GM23338 (cell line): Measurements from ENCODE around the gene DCANP1. TPM values are rescaled to one million over a fixed set of nuclear protein-coding genes. Genes with fewer than 3 reads are reported as not detected.

ENCODE experiments used
- ZNF331 ChIP-seq: fragments of 250-450 bp; sonication (Bioruptor Pico); IDR thresholded peaks from 2 replicates; pipeline ENCODE4 v1.5.0; 2020; ENCODE audit warnings: low read depth, mild to moderate bottlenecking, moderate library complexity
- polyA plus RNA-seq: library from polyadenylated mRNA; unstranded; fragments of >200 nt; fragmentation: Nextera tagmentation; extraction: Ambion mirVana; gene quantifications from 2 replicates; pipeline ENCODE4 v1.2.1, GENCODE V29; 2016
- small RNA-seq: library from RNA; depleted of rRNA; stranded (forward); fragments of <200 nt; gene quantifications from one replicate; pipeline ENCODE3, GENCODE V24; 2014; ENCODE audit warnings: low replicate concordance
- total RNA-seq: library from RNA; depleted of rRNA; stranded (reverse); fragments of >200 nt; shearing (Covaris generic); gene quantifications from 2 replicates; pipeline ENCODE4 v1.2.3, GENCODE V29; 2014; rRNA removed
- TF ChIP-seq, protein P1 (sequence below), 2 experiments: fragments of 200-600 bp in 1 of 2; sonication (generic) in 1 of 2; conservative IDR thresholded peaks; 2 replicates each; pipeline versions ENCODE4 v1.5.1 to v1.6.1; 2016 to 2017; ENCODE audit warnings: antibody characterized with exemption in 2 of 2, low read depth in 2 of 2, mild to moderate bottlenecking in 2 of 2, moderate library complexity in 1 of 2

The DCANP1 gene
- total and polyA plus RNA-seq, 2 experiments from 2014 or later: not detected

DNA sequence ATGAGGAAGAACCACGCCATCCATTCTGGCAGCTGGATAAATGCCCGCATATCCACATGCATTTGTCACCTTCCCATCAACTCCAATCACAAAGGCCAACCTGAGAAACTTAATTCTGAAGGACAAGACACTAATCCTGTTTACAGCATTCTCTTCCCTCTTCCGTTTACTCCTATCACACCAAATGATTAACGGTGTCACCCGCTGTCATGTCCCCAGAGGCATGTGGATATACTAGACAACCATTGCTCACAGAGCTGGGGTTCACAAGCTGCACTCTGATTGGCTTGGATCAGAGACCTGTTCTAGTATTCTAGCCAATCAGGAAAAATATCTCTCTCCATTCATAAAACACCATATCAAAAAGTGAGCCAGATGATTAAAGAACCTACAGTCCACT, 51.7 kb downstream of the DCANP1 start (continued):
- TF ChIP-seq, protein P1, sequence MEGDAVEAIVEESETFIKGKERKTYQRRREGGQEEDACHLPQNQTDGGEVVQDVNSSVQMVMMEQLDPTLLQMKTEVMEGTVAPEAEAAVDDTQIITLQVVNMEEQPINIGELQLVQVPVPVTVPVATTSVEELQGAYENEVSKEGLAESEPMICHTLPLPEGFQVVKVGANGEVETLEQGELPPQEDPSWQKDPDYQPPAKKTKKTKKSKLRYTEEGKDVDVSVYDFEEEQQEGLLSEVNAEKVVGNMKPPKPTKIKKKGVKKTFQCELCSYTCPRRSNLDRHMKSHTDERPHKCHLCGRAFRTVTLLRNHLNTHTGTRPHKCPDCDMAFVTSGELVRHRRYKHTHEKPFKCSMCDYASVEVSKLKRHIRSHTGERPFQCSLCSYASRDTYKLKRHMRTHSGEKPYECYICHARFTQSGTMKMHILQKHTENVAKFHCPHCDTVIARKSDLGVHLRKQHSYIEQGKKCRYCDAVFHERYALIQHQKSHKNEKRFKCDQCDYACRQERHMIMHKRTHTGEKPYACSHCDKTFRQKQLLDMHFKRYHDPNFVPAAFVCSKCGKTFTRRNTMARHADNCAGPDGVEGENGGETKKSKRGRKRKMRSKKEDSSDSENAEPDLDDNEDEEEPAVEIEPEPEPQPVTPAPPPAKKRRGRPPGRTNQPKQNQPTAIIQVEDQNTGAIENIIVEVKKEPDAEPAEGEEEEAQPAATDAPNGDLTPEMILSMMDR (conservative IDR thresholded peaks at IDR 0.05; ENCODE audit: low read depth in 2 of 2): no peak
- no peak for TF ChIP-seq ZNF331

Small RNAs within 50 kb of the gene (small RNA-seq; reads per million reads assigned to genes)
- gene DCANP1: not detected

Other genes with a start within 250 kb of the DCANP1 start
- 64.9 and 81.6 TPM in 2 replicates for gene MACROH2A1, start 48.1 kb downstream of the DCANP1 start, total RNA-seq
- gene MACROH2A1, start 48.1 kb downstream of the DCANP1 start, polyA plus RNA-seq: 50.5 and 64.9 TPM in 2 replicates
- not detected in 2 replicates for gene TIFAB, start 5.0 kb upstream of the DCANP1 start, total RNA-seq
- not detected in 2 replicates for gene TIFAB, start 5.0 kb upstream of the DCANP1 start, polyA plus RNA-seq
- not detected in 2 replicates for gene NEUROG1, start 88.6 kb upstream of the DCANP1 start, total RNA-seq
- gene NEUROG1, start 88.6 kb upstream of the DCANP1 start, polyA plus RNA-seq: 0.16 TPM in 1 of 2 replicates, not detected in the other
- not detected in 2 replicates for gene CXCL14, start 131.6 kb upstream of the DCANP1 start, total RNA-seq
- 1.7 TPM in 2 replicates for gene CXCL14, start 131.6 kb upstream of the DCANP1 start, polyA plus RNA-seq